Prostate gland (tissue), 2 donors: ENCODE data around the gene ZSWIM1. TPM values are rescaled to one million over a fixed set of nuclear protein-coding genes. Genes with fewer than 3 reads are reported as not detected.
"Not testable (repeated sequence)": the region's sequence is repeated elsewhere in the genome, so short reads cannot be mapped to it uniquely, and the experiment has no call there.

Experiments
- DNase-seq: peaks from one replicate; pipeline ENCODE4 v3.0.0-alpha.2; 2019; ENCODE audit warnings: low spot score
- H3K27ac ChIP-seq, 2 donors: fragments of 200-600 bp; sonication (generic); 2 replicates each; pipeline ENCODE4 v1.5.1; 2017 to 2019
- H3K27me3 ChIP-seq: fragments of 200-600 bp; sonication (generic); replicated peaks from 2 replicates; pipeline ENCODE4 v1.5.1; 2019; ENCODE audit not compliant: insufficient read depth
- H3K36me3 ChIP-seq, 2 donors: fragments of 200-600 bp; sonication (generic); 1 replicate in 1 of 2; 2 replicates in 1 of 2; pipeline versions ENCODE4 v1.5.1 to v1.8.1; 2017 to 2019
- H3K4me1 ChIP-seq: fragments of 200-600 bp; sonication (generic); replicated peaks from 2 replicates; pipeline ENCODE4 v1.5.1; 2019
- H3K4me3 ChIP-seq, 2 donors: fragments of 200-600 bp; sonication (generic); 2 replicates each; pipeline ENCODE4 v1.5.1; 2017 to 2019
- H3K9me3 ChIP-seq: fragments of 200-600 bp; sonication (generic); 2 replicates; pipeline ENCODE4 v1.5.1; 2017
- CTCF ChIP-seq, 4 experiments: fragments of 200-600 bp in 2 of 4; fragments of 450-650 bp in 2 of 4; sonication (generic) in 2 of 4; IDR thresholded peaks; 1 replicate in 3 of 4; 2 replicates in 1 of 4; pipeline ENCODE4 v1.5.1; 2016 to 2019; ENCODE audit warnings: antibody characterized with exemption in 4 of 4, mild to moderate bottlenecking in 2 of 4, moderate library complexity in 2 of 4
- POLR2A ChIP-seq: fragments of 450-650 bp; IDR thresholded peaks from one replicate; pipeline ENCODE4 v1.6.1; 2016; ENCODE audit warnings: antibody characterized with exemption, mild to moderate bottlenecking
- POLR2AphosphoS5 ChIP-seq: sonication (generic); formaldehyde crosslinking; IDR thresholded peaks from one replicate; pipeline ENCODE4 v1.6.1; 2017; ENCODE audit warnings: antibody characterized with exemption
- WGBS: methylation state at CpG from one replicate; pipeline ENCODE4 v1.1.5; 2018; 5-methylcytosine and 5-hydroxymethylcytosine counted together
- intact Hi-C: fragments of 100-400 bp; cut with DNase I; formaldehyde crosslinking; loops from one replicate; pipeline ENCODE4 v1.14.2; 2022
- total RNA-seq, 2 donors: library from RNA; depleted of rRNA; stranded (reverse); fragments of >200 nt; gene quantifications; one replicate each; pipeline ENCODE4 v1.1.0, GENCODE V29; 2016

ZSWIM1 gene
- total RNA-seq, 2 donors from 2014 or later, result 13.8 to 17.8 TPM

GRCh38 chr20:45926731-45927070 lies 45.7 kb downstream of the ZSWIM1 start:
- TF ChIP-seq CTCF (IDR thresholded peaks at IDR 0.05), result no peak
- no peak for TF ChIP-seq POLR2A
- TF ChIP-seq POLR2AphosphoS5, result no peak
- H3K27me3 ChIP-seq, result no peaks in the 10 kb centered on the region
- no peak overlapping the region for H3K4me3 ChIP-seq
- no peaks in the 10 kb centered on the region for H3K4me1 ChIP-seq
- H3K36me3 ChIP-seq, result no peaks in the 10 kb centered on the region
- no peak overlapping the region for H3K27ac ChIP-seq
- no peaks in the 10 kb centered on the region for H3K9me3 ChIP-seq
- intact Hi-C loops, result no loop called here
- DNase-seq, result no peak
- 77% methylated on average over 2 of the region's 2 CpGs for WGBS

DNA sequence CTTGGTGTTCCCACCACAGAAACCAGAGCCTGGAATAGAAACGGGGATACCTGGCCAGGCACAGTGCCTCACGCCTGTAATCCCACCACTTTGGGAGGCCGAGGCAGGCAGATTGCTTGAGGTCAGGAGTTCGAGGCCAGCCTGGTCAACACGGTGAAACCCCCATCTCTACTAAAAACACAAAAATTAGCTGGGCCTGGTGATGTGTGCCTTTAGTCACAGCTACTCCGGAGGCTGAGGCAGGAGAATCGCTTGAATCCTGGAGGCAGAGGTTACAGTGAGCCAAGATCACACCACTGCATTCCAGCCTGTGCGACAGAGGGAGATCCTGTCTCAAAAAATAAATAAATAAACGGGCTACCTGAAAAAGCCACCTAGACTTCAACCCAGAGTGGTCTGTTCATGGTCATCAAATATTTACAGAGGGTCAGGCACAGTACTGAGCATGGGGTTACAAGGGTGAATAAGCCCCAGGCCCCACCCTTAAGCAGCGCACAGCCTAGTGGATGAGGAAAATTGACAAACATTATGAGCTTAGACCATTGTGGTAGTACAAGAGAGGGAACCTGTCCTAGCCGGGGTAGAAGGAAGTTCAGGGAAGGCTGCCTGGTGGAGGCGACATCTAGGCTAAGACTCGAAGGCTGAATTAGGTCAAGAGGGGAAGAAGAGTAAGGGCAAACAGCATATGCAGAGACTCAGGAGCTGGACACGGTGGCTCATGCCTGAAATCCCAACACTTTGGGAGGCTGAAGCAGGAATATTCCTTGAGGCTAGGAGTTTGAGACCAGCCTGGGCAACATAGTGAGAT lies 46.2 kb downstream of the ZSWIM1 start:
- no peak for TF ChIP-seq POLR2AphosphoS5
- no peak for TF ChIP-seq CTCF (IDR thresholded peaks at IDR 0.05)
- TF ChIP-seq POLR2A, result no peak
- Histone ChIP-seq H3K4me1 (no peaks in the 10 kb centered on the region), H3K9me3 (no peaks in the 10 kb centered on the region), H3K4me3 (no peak overlapping the region), H3K36me3 (no peaks in the 10 kb centered on the region), H3K27me3 (no peaks in the 10 kb centered on the region), H3K27ac (no peak overlapping the region)
- whole genome bisulfite sequencing, result 72% methylated on average over 14 of the region's 14 CpGs
- intact Hi-C loops, result no loop called here
- DNase-seq, result no peak

DNA sequence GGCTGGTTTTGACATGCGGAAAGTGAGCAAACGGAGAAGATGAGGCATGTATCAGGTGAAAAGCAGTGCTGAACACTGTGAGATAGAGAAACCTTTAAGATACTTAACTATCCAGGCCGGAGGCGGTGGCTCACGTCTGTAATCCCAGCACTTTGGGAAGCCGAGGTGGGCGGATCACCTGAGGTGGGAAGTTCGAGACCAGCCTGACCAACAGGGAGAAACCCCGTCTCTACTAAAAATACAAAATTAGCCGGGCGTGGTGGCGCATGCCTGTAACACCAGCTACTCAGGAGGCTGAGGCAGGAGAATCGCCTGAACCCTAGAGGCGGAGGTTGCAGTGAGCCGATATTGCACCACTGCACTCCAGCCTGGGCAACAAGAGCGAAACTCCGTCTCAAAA lies 50.7 kb downstream of the ZSWIM1 start:
- intact Hi-C loops, H3K4me3 ChIP-seq, H3K27ac ChIP-seq, DNase-seq, H3K9me3 ChIP-seq, H3K36me3 ChIP-seq, H3K27me3 ChIP-seq, H3K4me1 ChIP-seq: not testable (repeated sequence)
- WGBS, result 94% methylated on average over 17 of the region's 17 CpGs

DNA sequence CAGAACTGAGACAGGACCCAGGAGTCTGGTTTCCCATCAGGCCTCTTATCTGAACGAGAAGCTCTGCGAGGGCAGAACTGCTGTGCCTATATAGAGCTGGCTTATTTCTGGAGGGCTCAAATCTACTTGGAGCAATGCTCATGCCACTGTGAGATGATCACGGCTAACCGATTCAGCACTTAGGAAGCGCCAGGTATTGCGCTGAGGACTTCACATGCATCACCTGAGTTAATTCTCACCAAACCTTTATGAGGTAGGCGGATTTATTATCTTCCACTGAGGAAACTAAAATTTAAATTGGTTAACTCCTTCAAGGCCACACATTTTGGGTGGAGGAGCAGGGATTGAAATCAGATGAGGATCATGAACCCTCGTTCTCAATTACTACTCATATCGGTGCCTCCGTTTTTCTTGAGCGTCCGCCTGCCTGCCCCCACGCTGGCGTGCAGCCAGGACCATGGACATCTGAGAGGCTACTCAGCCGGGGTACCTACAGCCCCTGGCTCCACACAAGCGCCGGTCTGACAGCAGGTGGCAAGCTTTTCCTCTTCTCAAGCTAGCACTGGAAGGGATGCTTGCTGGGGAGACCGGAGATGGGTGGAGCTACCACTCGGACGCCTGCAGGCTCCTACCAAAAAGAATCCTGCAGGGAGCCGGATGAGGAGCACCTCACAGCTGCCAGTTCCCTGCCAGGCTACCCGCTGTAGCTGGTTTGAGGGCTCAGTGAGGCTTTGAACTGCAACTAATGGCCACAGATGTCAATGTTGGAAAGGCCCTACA lies 52.4 kb downstream of the ZSWIM1 start:
- H3K4me1 ChIP-seq, result no peaks in the 10 kb centered on the region
- TF ChIP-seq CTCF (IDR thresholded peaks at IDR 0.05), result peak in 2 of 4 experiments; percentile 46 to 51
- peak; percentile 18 for TF ChIP-seq POLR2AphosphoS5
- no peak for TF ChIP-seq POLR2A
- no peaks in the 10 kb centered on the region for H3K27me3 ChIP-seq
- intact Hi-C loops, result loop anchor here (2.0 kb wide), 1 partner anchor 43 kb away; the partner anchor contains the start of genes CTSA and NEURL2
- WGBS, result 14% methylated on average over 22 of the region's 22 CpGs
- H3K36me3 ChIP-seq, result peaks cover 0 to 7% of the 10 kb centered on the region in 2 donors
- peak overlapping the region; percentile 99 to 100 for H3K27ac ChIP-seq
- H3K4me3 ChIP-seq, result peak overlapping the region; percentile 90 to 100
- DNase-seq, result peak; percentile 67
- no peaks in the 10 kb centered on the region for H3K9me3 ChIP-seq

GRCh38 chr20:45934046-45934585 lies 53.1 kb downstream of the ZSWIM1 start:
- Histone ChIP-seq H3K27me3 (no peaks in the 10 kb centered on the region), H3K27ac (peak overlapping the region; percentile 99 to 100), H3K36me3 (peaks cover 2 to 10% of the 10 kb centered on the region in 2 donors), H3K9me3 (no peaks in the 10 kb centered on the region), H3K4me3 (peak overlapping the region; percentile 90 to 100), H3K4me1 (no peaks in the 10 kb centered on the region)
- intact Hi-C loops, result loop anchor here (2.0 kb wide), 1 partner anchor 43 kb away; the partner anchor contains the start of genes CTSA and NEURL2
- peak; percentile 53 for DNase-seq
- 0% methylated on average over 34 of the region's 34 CpGs for WGBS
- TF ChIP-seq POLR2AphosphoS5 (no peak), POLR2A (no peak), CTCF (IDR thresholded peaks at IDR 0.05) (no peak)
